Measurements from ENCODE around the gene ACYP2.

DNA sequence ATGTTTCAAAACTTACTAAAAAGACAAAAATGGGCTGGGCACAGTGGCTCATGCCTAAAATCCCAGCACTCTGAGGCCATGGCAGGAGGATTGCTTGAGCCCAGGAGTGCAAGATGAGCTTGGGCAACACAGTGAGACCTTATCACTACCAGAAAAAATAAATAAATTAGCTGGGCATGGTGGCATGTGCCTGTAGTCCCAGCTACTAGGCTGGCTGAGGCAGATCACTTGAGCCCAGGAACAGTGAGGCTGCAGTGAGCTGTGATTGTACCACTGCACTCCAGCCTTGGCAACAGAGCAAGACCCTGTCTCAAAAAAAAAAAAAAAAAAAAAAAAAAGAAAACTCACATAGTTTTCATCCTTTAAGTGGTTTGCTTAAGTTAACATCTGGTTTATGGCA lies 134.2 kb downstream of the ACYP2 start:
- TF ChIP-seq POLR2A (IDR thresholded peaks at IDR 0.05; ENCODE audit: low read length) (no peak), GATA1 (IDR thresholded peaks at IDR 0.05; ENCODE audit: low read depth, low read length) (no peak)
